HL-60/S4 treated with phorbol 12-myristate 13-acetate at 8.2 ng/mL for 4 days and 3 days (cell line): Measurements from ENCODE around the gene SNCB.

Experiments used
- in situ Hi-C: fragments of 300-500 bp; cut with MboI; formaldehyde crosslinking; loops from 2 replicates; pipeline ENCODE4 v1.15.0; 2022; ENCODE audit warnings: low sequenced_read_pairs

Gene SNCB

GRCh38 chr5:176662371-176663333 lies 32.3 kb upstream of the SNCB start:
- in situ Hi-C loops = loop anchor here (25.0 kb wide), 2 partner anchors 300 to 450 kb away; no protein-coding TSS in a partner anchor

GRCh38 chr5:176661676-176662075 lies 31.3 kb upstream of the SNCB start:
- in situ Hi-C loops = loop anchor here (25.0 kb wide), 2 partner anchors 301 to 451 kb away; no protein-coding TSS in a partner anchor

- in situ Hi-C loops = loop anchor here (25.0 kb wide), 2 partner anchors 301 to 451 kb away; no protein-coding TSS in a partner anchor
These were observed 30.7 kb upstream of the SNCB start for GRCh38 chr5:176660860-176661641.

- in situ Hi-C loops = loop anchor here (25.0 kb wide), 2 partner anchors 302 to 452 kb away; no protein-coding TSS in a partner anchor
These were observed 30.2 kb upstream of the SNCB start for GRCh38 chr5:176660530-176660859.

GRCh38 chr5:176659860-176660461 lies 29.6 kb upstream of the SNCB start:
- in situ Hi-C loops = loop anchor here (25.0 kb wide), 2 partner anchors 302 to 452 kb away; no protein-coding TSS in a partner anchor

GRCh38 chr5:176659512-176659839 lies 29.1 kb upstream of the SNCB start:
- in situ Hi-C loops = loop anchor here (25.0 kb wide), 2 partner anchors 303 to 453 kb away; no protein-coding TSS in a partner anchor

GRCh38 chr5:176658817-176659511 lies 28.6 kb upstream of the SNCB start:
- in situ Hi-C loops = loop anchor here (25.0 kb wide), 2 partner anchors 303 to 453 kb away; no protein-coding TSS in a partner anchor

- in situ Hi-C loops = loop anchor here (25.0 kb wide), 2 partner anchors 304 to 454 kb away; no protein-coding TSS in a partner anchor
These were observed 27.8 kb upstream of the SNCB start for GRCh38 chr5:176658007-176658599.

- in situ Hi-C loops = loop anchor here (25.0 kb wide), 2 partner anchors 306 to 456 kb away; no protein-coding TSS in a partner anchor
These were observed 26.2 kb upstream of the SNCB start for GRCh38 chr5:176656467-176656990.

- in situ Hi-C loops = loop anchor here (25.0 kb wide), 2 partner anchors 307 to 457 kb away; no protein-coding TSS in a partner anchor
These were observed 24.5 kb upstream of the SNCB start for GRCh38 chr5:176654856-176655255.

- in situ Hi-C loops = loop anchor here (25.0 kb wide), 2 partner anchors 309 to 459 kb away; no protein-coding TSS in a partner anchor
These were observed 23.4 kb upstream of the SNCB start for GRCh38 chr5:176653401-176654385.

GRCh38 chr5:176652136-176652535 lies 21.8 kb upstream of the SNCB start:
- in situ Hi-C loops = loop anchor here (25.0 kb wide), 2 partner anchors 310 to 460 kb away; no protein-coding TSS in a partner anchor

GRCh38 chr5:176651472-176651980 lies 21.2 kb upstream of the SNCB start:
- in situ Hi-C loops = loop anchor here (25.0 kb wide), 2 partner anchors 311 to 461 kb away; no protein-coding TSS in a partner anchor

GRCh38 chr5:176650354-176650884 lies 20.1 kb upstream of the SNCB start:
- in situ Hi-C loops = loop anchor here (25.0 kb wide), 2 partner anchors 312 to 462 kb away; no protein-coding TSS in a partner anchor

- in situ Hi-C loops = no loop called here
These were observed 18.3 kb upstream of the SNCB start for GRCh38 chr5:176648474-176649194.

GRCh38 chr5:176647843-176648473 lies 17.6 kb upstream of the SNCB start:
- in situ Hi-C loops = no loop called here
